Activated CD8-positive, alpha-beta memory T cell treated with anti-CD3 and anti-CD28 coated beads, Interleukin-2, amount 50 U/mL, for 48 hours (primary cell): ENCODE results near the gene CYP19A1.

ENCODE experiments used
- DNase-seq: peaks from one replicate; pipeline ENCODE4 v3.0.0-alpha.2; 2020

The CYP19A1 gene

GRCh38 chr15:51252671-51253070 lies 85.7 kb downstream of the CYP19A1 start:
- DNase-seq = no peak

- no peak for DNase-seq
These were observed 86.8 kb downstream of the CYP19A1 start for GRCh38 chr15:51251556-51251955.

- no peak for DNase-seq
These were observed 88.0 kb downstream of the CYP19A1 start for GRCh38 chr15:51250217-51251011.

GRCh38 chr15:51245628-51246027 lies 92.8 kb downstream of the CYP19A1 start:
- DNase-seq = no peak

GRCh38 chr15:51244423-51244869 lies 94.0 kb downstream of the CYP19A1 start:
- DNase-seq = no peak

- no peak for DNase-seq
These were observed 94.6 kb downstream of the CYP19A1 start for GRCh38 chr15:51243774-51244173.

- DNase-seq = no peak
These were observed 98.3 kb downstream of the CYP19A1 start for GRCh38 chr15:51240066-51240465.

GRCh38 chr15:51237816-51238215 lies 100.6 kb downstream of the CYP19A1 start:
- no peak for DNase-seq

GRCh38 chr15:51234176-51234927 lies 104.0 kb downstream of the CYP19A1 start:
- no peak for DNase-seq

GRCh38 chr15:51232581-51232980 lies 105.8 kb downstream of the CYP19A1 start:
- DNase-seq = no peak

GRCh38 chr15:51229907-51230330 lies 108.5 kb downstream of the CYP19A1 start:
- no peak for DNase-seq

GRCh38 chr15:51227940-51228732 lies 110.3 kb downstream of the CYP19A1 start:
- no peak for DNase-seq

GRCh38 chr15:51226576-51227210 lies 111.7 kb downstream of the CYP19A1 start:
- no peak for DNase-seq

GRCh38 chr15:51224428-51224827 lies 114.0 kb downstream of the CYP19A1 start:
- no peak for DNase-seq

GRCh38 chr15:51223771-51224229 lies 114.6 kb downstream of the CYP19A1 start:
- DNase-seq = no peak

- no peak for DNase-seq
These were observed 120.0 kb downstream of the CYP19A1 start for GRCh38 chr15:51218299-51218938.

- no peak for DNase-seq
These were observed 125.5 kb downstream of the CYP19A1 start for GRCh38 chr15:51212909-51213308.

GRCh38 chr15:51212239-51212638 lies 126.2 kb downstream of the CYP19A1 start:
- DNase-seq = no peak

- no peak for DNase-seq
These were observed 133.1 kb downstream of the CYP19A1 start for GRCh38 chr15:51205050-51205975.

- DNase-seq = no peak
These were observed 134.6 kb downstream of the CYP19A1 start for GRCh38 chr15:51203797-51204196.

GRCh38 chr15:51202783-51203182 lies 135.6 kb downstream of the CYP19A1 start:
- no peak for DNase-seq
